ENCODE data around the gene RERE.

Gene RERE

GRCh38 chr1:8437347-8437746 is 380.1 kb downstream of the RERE start:
- Histone ChIP-seq H3K4me1 (peaks cover 25% of the 10 kb centered on the region), H3K36me3 (replicated peaks) (no peaks in the 10 kb centered on the region), H3K9me3 (no peaks in the 10 kb centered on the region), H3K27me3 (ENCODE audit: low read depth) (no peaks in the 10 kb centered on the region), H3K4me3 (no peak overlapping the region)
- in situ Hi-C loops (cut with MboI; ENCODE audit: low sequenced_read_pairs): no loop called here
- DNase-seq (ENCODE audit: low spot score in 2 of 2): peak; percentile 66 to 69

DNA sequence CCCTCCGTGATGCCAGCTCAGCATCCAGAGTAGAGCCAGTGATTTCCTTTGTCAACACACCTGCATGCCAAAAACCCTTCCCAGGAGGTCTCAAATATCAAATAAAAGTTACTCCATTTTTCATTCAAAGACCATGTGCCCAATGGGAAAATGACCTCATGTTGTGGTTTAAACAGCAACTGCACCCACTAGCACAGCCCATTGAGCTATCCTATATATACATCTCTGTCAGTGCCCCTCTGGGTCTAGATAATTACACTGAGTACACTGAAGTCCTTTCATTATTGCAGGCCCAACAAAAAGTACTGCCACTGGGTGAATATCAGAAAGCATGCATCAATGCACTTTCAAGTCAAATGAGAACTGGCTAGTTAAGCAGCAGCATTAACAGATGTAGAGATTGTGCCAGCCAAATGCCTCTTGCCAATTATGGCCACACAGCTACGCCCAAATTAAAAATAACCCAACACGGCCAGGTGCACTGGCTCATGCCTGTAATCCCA is 381.8 kb downstream of the RERE start:
- no peaks in the 10 kb centered on the region for H3K27me3 ChIP-seq (ENCODE audit: low read depth)
- in situ Hi-C loops (cut with MboI; ENCODE audit: low sequenced_read_pairs): no loop called here
- DNase-seq (ENCODE audit: low spot score in 2 of 2): no peak

GRCh38 chr1:8434101-8434500 is 383.3 kb downstream of the RERE start:
- Histone ChIP-seq H3K27me3 (ENCODE audit: low read depth) (no peaks in the 10 kb centered on the region), H3K36me3 (replicated peaks) (no peaks in the 10 kb centered on the region), H3K4me3 (no peak overlapping the region), H3K9me3 (no peaks in the 10 kb centered on the region), H3K4me1 (peaks cover 20% of the 10 kb centered on the region)
- DNase-seq (ENCODE audit: low spot score in 2 of 2): no peak
- in situ Hi-C loops (cut with MboI; ENCODE audit: low sequenced_read_pairs): no loop called here

More for the DNA sequence above, 381.8 kb downstream of the RERE start:
- Histone ChIP-seq H3K4me1 (peaks cover 25% of the 10 kb centered on the region), H3K36me3 (replicated peaks) (no peaks in the 10 kb centered on the region), H3K4me3 (no peak overlapping the region), H3K9me3 (no peaks in the 10 kb centered on the region)

GRCh38 chr1:8431784-8432183 is 385.7 kb downstream of the RERE start:
- no peaks in the 10 kb centered on the region for H3K9me3 ChIP-seq
- no peak for DNase-seq (ENCODE audit: low spot score in 2 of 2)
- in situ Hi-C loops (cut with MboI; ENCODE audit: low sequenced_read_pairs): no loop called here
- H3K4me3 ChIP-seq: no peak overlapping the region
- H3K36me3 ChIP-seq (replicated peaks): no peaks in the 10 kb centered on the region
- no peaks in the 10 kb centered on the region for H3K27me3 ChIP-seq (ENCODE audit: low read depth)
- peaks cover 1% of the 10 kb centered on the region for H3K4me1 ChIP-seq

DNA sequence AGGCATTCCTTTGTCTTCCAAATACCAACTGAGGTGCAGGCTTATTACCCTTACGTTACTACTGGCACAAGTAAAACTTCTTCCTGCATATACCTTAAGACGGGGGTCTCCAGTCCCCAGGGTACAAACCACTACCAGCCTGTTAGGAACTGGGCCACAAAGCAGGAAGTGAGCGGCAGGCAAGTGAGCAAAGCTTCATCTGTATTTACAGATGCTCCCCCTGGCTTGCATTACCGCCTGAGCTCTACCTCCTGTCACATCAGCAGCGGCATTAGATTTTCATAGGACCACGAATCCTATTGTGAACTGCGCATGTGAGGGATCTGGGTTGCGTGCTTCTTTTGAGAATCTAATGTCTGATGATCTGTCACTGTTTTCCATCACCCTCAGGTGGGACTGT is 386.4 kb downstream of the RERE start:
- H3K4me1 ChIP-seq: no peaks in the 10 kb centered on the region
- DNase-seq (ENCODE audit: low spot score in 2 of 2): no peak

DNA sequence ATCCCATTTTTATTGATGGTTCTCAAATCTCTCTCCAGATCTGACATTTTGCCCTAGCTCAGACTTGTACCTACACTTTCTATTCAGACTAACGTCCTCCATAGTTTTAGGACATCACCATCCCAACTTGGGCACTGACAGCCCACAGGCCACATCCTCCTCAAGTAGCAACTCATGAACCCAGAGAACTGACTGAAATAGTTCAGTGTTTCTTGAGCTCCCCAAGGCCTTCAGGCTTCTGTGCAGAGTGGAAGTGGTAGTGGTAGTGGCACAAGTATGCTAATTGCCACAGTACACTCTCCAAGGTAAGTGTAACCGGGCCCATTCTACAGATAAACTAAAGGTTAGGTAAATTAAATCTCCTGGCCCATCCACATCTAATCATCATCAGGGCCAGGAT is 387.0 kb downstream of the RERE start:
- no peaks in the 10 kb centered on the region for H3K4me1 ChIP-seq
- no peak for DNase-seq (ENCODE audit: low spot score in 2 of 2)
- in situ Hi-C loops (cut with MboI; ENCODE audit: low sequenced_read_pairs): no loop called here

More for the DNA sequence above, 386.4 kb downstream of the RERE start:
- no peaks in the 10 kb centered on the region for H3K9me3 ChIP-seq
- no peaks in the 10 kb centered on the region for H3K27me3 ChIP-seq (ENCODE audit: low read depth)
- in situ Hi-C loops (cut with MboI; ENCODE audit: low sequenced_read_pairs): no loop called here
- H3K4me3 ChIP-seq: no peak overlapping the region
- H3K36me3 ChIP-seq (replicated peaks): no peaks in the 10 kb centered on the region

DNA sequence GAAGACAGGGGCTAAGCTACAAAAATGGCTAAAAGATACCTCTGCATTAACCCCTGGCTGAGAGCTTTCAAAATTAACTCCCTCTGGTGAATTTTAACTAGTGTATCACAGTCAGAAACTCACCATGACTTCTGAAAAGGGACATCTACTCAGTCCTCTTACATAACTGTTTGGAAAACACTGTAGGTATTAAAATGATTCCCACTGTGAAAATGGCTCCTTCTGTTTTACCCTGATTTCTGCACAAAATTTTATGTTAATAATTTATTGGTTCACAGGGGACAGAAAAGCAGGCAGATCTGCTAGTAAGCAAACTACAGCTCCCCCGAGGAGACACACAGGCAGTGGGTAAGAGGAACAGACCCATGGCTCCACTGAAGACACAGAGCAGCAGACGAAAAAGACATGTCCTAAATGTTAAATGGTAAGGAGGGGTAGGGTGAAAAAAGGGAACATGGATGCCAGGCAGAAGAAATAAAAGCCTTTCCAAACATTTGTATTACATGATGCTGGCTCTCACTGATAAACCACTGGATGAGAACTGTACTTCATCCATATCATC is 387.8 kb downstream of the RERE start:
- Histone ChIP-seq H3K4me1 (peaks cover 2% of the 10 kb centered on the region), H3K36me3 (replicated peaks) (no peaks in the 10 kb centered on the region), H3K4me3 (no peak overlapping the region), H3K9me3 (no peaks in the 10 kb centered on the region), H3K27me3 (ENCODE audit: low read depth) (no peaks in the 10 kb centered on the region)
- DNase-seq (ENCODE audit: low spot score in 2 of 2): no peak
- in situ Hi-C loops (cut with MboI; ENCODE audit: low sequenced_read_pairs): no loop called here

More for the DNA sequence above, 387.0 kb downstream of the RERE start:
- H3K27me3 ChIP-seq (ENCODE audit: low read depth): no peaks in the 10 kb centered on the region
- H3K9me3 ChIP-seq: no peaks in the 10 kb centered on the region
- H3K4me3 ChIP-seq: no peak overlapping the region
- no peaks in the 10 kb centered on the region for H3K36me3 ChIP-seq (replicated peaks)

- no peaks in the 10 kb centered on the region for H3K36me3 ChIP-seq (replicated peaks)
- H3K4me1 ChIP-seq: peaks cover 7% of the 10 kb centered on the region
- no peaks in the 10 kb centered on the region for H3K9me3 ChIP-seq
- DNase-seq (ENCODE audit: low spot score in 2 of 2): no peak
- no peak overlapping the region for H3K4me3 ChIP-seq
- in situ Hi-C loops (cut with MboI; ENCODE audit: low sequenced_read_pairs): no loop called here
- no peaks in the 10 kb centered on the region for H3K27me3 ChIP-seq (ENCODE audit: low read depth)
Measured at GRCh38 chr1:8428441-8428840, 389.0 kb downstream of the RERE start.

GRCh38 chr1:8427986-8428385 is 389.5 kb downstream of the RERE start:
- Histone ChIP-seq H3K4me3 (no peak overlapping the region), H3K36me3 (replicated peaks) (no peaks in the 10 kb centered on the region), H3K4me1 (peaks cover 7% of the 10 kb centered on the region), H3K9me3 (no peaks in the 10 kb centered on the region), H3K27me3 (ENCODE audit: low read depth) (no peaks in the 10 kb centered on the region)
- in situ Hi-C loops (cut with MboI; ENCODE audit: low sequenced_read_pairs): no loop called here
- no peak for DNase-seq (ENCODE audit: low spot score in 2 of 2)

GRCh38 chr1:8427493-8427892 is 389.9 kb downstream of the RERE start:
- H3K4me1 ChIP-seq: peaks cover 9% of the 10 kb centered on the region
- in situ Hi-C loops (cut with MboI; ENCODE audit: low sequenced_read_pairs): no loop called here
- no peak overlapping the region for H3K4me3 ChIP-seq
- no peaks in the 10 kb centered on the region for H3K27me3 ChIP-seq (ENCODE audit: low read depth)
- no peaks in the 10 kb centered on the region for H3K9me3 ChIP-seq
- DNase-seq (ENCODE audit: low spot score in 2 of 2): no peak
- H3K36me3 ChIP-seq (replicated peaks): no peaks in the 10 kb centered on the region

DNA sequence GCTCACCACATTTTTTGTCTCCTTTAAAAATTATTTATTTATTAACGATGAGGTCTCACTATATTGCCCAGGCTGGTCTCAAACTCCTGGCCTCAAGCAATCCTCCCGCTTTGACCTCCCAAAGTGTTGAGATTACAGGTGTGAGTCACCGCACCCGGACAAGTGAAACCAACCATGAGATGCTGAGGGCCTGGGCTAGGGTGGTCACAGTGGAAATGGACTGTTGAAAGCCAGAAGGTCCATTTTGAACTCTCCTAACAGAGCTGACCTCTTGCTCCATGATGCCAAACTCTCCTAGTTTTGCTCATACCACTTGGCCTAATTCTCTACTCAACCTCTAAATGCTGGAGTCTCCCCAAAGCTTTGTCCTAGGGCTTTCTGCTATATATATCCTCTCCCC is 390.4 kb downstream of the RERE start:
- in situ Hi-C loops (cut with MboI; ENCODE audit: low sequenced_read_pairs): no loop called here
- Histone ChIP-seq H3K27me3 (ENCODE audit: low read depth) (no peaks in the 10 kb centered on the region), H3K9me3 (no peaks in the 10 kb centered on the region), H3K4me3 (no peak overlapping the region), H3K4me1 (peaks cover 14% of the 10 kb centered on the region), H3K36me3 (replicated peaks) (no peaks in the 10 kb centered on the region)
- DNase-seq (ENCODE audit: low spot score in 2 of 2): no peak

DNA sequence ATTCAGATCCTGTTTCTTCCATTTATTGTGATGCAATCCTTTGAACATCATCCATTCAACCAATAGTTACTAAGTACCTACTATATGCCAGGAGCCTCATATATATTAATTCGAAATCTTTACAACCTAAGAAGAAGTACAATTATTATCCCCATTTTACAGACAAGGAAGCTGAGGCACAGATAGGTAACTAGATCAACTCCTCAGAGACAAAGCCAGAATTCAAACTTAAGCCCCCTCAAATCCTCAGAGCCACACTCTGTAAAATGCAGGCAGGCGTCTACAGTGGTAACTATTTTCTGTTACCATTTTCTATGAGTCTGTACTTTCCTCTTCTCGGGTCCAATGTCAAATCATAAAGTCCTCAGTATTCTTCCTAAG is 391.7 kb downstream of the RERE start:
- in situ Hi-C loops (cut with MboI; ENCODE audit: low sequenced_read_pairs): no loop called here
- H3K4me1 ChIP-seq: peaks cover 18% of the 10 kb centered on the region
- no peak for DNase-seq (ENCODE audit: low spot score in 2 of 2)
- H3K36me3 ChIP-seq (replicated peaks): no peaks in the 10 kb centered on the region
- no peaks in the 10 kb centered on the region for H3K27me3 ChIP-seq (ENCODE audit: low read depth)
- no peaks in the 10 kb centered on the region for H3K9me3 ChIP-seq
- H3K4me3 ChIP-seq: no peak overlapping the region

DNA sequence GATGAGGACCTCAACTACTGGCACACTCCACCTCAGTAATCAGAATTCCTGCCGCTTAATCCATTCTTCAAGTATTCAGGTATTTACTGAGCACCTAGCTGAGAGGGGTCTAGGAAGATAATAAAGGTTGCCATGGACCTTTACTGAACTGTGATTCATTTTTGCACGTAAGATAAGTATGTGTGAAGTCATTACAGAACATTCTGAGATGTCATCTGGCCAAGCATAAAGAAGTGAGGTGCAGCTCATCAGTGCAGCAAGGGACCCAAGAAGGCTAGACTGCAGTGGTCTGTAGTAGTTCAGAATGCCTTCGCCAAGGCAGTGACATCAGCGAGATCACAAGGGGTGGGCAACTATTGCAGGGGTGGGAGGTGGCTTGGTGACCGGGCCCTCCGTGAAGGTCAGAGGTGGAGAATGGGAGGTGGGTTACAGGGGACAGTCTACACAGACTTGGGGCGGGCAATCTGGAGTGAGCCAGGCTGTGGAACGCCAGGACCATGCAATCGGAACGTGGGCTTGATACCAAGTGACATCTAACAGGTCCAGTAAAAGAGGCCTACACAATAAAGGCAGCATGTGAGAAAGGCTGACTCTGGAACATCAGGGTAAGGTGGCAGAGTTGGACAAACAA is 392.2 kb downstream of the RERE start:
- Histone ChIP-seq H3K4me1 (peaks cover 23% of the 10 kb centered on the region), H3K4me3 (no peak overlapping the region), H3K27me3 (ENCODE audit: low read depth) (no peaks in the 10 kb centered on the region)

GRCh38 chr1:8424539-8425116 is 392.8 kb downstream of the RERE start:
- in situ Hi-C loops (cut with MboI; ENCODE audit: low sequenced_read_pairs): no loop called here
- H3K4me3 ChIP-seq: peak overlapping the region; percentile 46
- DNase-seq (ENCODE audit: low spot score in 2 of 2): peak; percentile 30 to 61

More for the DNA sequence above, 392.2 kb downstream of the RERE start:
- in situ Hi-C loops (cut with MboI; ENCODE audit: low sequenced_read_pairs): no loop called here
- no peaks in the 10 kb centered on the region for H3K36me3 ChIP-seq (replicated peaks)
- no peak for DNase-seq (ENCODE audit: low spot score in 2 of 2)
- H3K9me3 ChIP-seq: no peaks in the 10 kb centered on the region

More at GRCh38 chr1:8424539-8425116, 392.8 kb downstream of the RERE start:
- H3K27me3 ChIP-seq (ENCODE audit: low read depth): no peaks in the 10 kb centered on the region
- peaks cover under 1% of the 10 kb centered on the region; the same call in 1 of the 2 replicates for H3K36me3 ChIP-seq (replicated peaks)
- no peaks in the 10 kb centered on the region for H3K9me3 ChIP-seq
- H3K4me1 ChIP-seq: peaks cover 29% of the 10 kb centered on the region
